ENCODE results near the gene NKD1.

DNA sequence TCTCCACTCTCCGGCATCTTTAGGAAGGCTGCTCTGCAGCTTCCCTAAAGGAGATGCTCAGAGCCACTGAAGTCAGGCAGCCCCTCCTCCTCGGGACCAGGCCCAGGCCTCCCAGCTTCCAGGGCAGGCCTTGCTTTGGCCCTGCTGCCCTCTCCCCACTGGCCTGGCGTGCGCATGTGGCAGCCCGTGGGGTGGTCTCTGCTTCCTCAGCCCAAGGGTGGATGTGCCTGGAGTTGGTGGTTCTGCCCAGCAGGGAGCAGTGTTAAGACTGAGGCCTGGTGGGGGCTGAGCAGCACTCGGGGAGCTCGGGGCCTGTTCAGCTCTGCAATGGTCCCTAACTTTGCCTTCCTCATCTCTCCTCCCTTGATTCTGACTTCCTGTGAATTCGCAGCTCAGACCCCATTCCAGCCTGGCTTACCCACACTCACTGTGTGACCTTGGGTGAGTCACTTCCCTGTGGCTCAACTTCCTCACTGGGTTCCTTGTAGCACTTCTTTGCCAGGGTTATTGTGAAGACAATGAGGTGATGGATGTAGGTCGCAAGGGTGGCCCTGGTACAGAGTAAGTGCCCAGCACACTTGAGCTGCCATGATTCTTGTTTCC is 63.2 kb downstream of the NKD1 start:
- TF ChIP-seq, protein P1, sequence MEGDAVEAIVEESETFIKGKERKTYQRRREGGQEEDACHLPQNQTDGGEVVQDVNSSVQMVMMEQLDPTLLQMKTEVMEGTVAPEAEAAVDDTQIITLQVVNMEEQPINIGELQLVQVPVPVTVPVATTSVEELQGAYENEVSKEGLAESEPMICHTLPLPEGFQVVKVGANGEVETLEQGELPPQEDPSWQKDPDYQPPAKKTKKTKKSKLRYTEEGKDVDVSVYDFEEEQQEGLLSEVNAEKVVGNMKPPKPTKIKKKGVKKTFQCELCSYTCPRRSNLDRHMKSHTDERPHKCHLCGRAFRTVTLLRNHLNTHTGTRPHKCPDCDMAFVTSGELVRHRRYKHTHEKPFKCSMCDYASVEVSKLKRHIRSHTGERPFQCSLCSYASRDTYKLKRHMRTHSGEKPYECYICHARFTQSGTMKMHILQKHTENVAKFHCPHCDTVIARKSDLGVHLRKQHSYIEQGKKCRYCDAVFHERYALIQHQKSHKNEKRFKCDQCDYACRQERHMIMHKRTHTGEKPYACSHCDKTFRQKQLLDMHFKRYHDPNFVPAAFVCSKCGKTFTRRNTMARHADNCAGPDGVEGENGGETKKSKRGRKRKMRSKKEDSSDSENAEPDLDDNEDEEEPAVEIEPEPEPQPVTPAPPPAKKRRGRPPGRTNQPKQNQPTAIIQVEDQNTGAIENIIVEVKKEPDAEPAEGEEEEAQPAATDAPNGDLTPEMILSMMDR (conservative IDR thresholded peaks at IDR 0.05; ENCODE audit: low read length): no peak
- no peak for TF ChIP-seq EZH2phosphoT487 (IDR thresholded peaks at IDR 0.05; ENCODE audit: borderline replicate concordance, low read depth, low read length)
